IMR-90 (cell line): ENCODE results near the gene DSCAM. TPM values are rescaled to one million over a fixed set of nuclear protein-coding genes. Genes with fewer than 3 reads are reported as not detected.

Experiments
- ATAC-seq: fragments of 200-7000 bp; cut with Tn5 transposase; 2 replicates; pipeline ENCODE4 v1.9.1; 2020; ENCODE audit warnings: low read depth, mild to moderate bottlenecking, moderate library complexity
- BruUV-seq: library from RNA; stranded (reverse); fragments of 400-500 nt; replicated peaks from 2 replicates; lab custom pipeline; 2021; lab: Mats Ljungman, UMichigan
- CTCF ChIA-PET: fragments of 300-600 bp; formaldehyde crosslinking; extraction: SDS; loops from one replicate; lab custom pipeline; 2021; ENCODE audit warnings: antibody characterized with exemption; lab: Yijun Ruan, JAX
- POLR2A ChIA-PET: fragments of 300-600 bp; sonication (Branson Sonifier 250); formaldehyde crosslinking; loops from one replicate; lab custom pipeline; 2022; ENCODE audit warnings: antibody characterized with exemption; ENCODE audit not compliant: unreplicated experiment; lab: Charles Lee
- DNase-seq: peaks from one replicate; pipeline ENCODE4 v3.0.0; 2013
- H2AFZ ChIP-seq: replicated peaks from 2 replicates; pipeline ENCODE3; 2013; ENCODE audit warnings: low read length, mild to moderate bottlenecking; ENCODE audit not compliant: poor library complexity
- H2AK5ac ChIP-seq: 2 replicates; pipeline ENCODE4 v1.6.1; 2013; ENCODE audit warnings: low read depth, low read length, inconsistent platforms
- H2AK9ac ChIP-seq: replicated peaks from 2 replicates; pipeline ENCODE3; 2013; ENCODE audit warnings: mild to moderate bottlenecking, low read depth, low read length, moderate library complexity; ENCODE audit not compliant: poor library complexity
- H2BK120ac ChIP-seq: 2 replicates; pipeline ENCODE4 v1.6.1; 2013; ENCODE audit warnings: low read depth, low read length, inconsistent platforms
- H2BK15ac ChIP-seq: 3 replicates; pipeline ENCODE4 v1.6.1; 2013; ENCODE audit warnings: low read depth, low read length, inconsistent platforms
- H2BK20ac ChIP-seq: 2 replicates; pipeline ENCODE4 v1.6.1; 2013; ENCODE audit warnings: low read depth, mild to moderate bottlenecking, inconsistent platforms, low read length, moderate library complexity
- H2BK5ac ChIP-seq: 2 replicates; pipeline ENCODE4 v1.6.1; 2013; ENCODE audit warnings: mild to moderate bottlenecking, low read depth, low read length, inconsistent platforms; ENCODE audit not compliant: poor library complexity, severe bottlenecking
- H3K14ac ChIP-seq: replicated peaks from 2 replicates; pipeline ENCODE4 v1.6.1; 2013; ENCODE audit warnings: low read depth, low read length, inconsistent platforms
- H3K18ac ChIP-seq: 2 replicates; pipeline ENCODE4 v1.6.1; 2013; ENCODE audit warnings: low read depth, low read length, control low read depth
- H3K23ac ChIP-seq: 2 replicates; pipeline ENCODE4 v1.6.1; 2013; ENCODE audit warnings: low read depth, low read length, inconsistent platforms
- H3K27ac ChIP-seq: 2 replicates; pipeline ENCODE4 v1.5.1; 2013; ENCODE audit warnings: mild to moderate bottlenecking, control low read depth, low read length; ENCODE audit not compliant: insufficient read depth
- H3K27me3 ChIP-seq: 2 replicates; pipeline ENCODE4 v1.6.1; 2013; ENCODE audit warnings: low read length; ENCODE audit not compliant: control insufficient read depth, insufficient read depth
- H3K36me3 ChIP-seq: 2 replicates; pipeline ENCODE4 v1.6.1; 2013; ENCODE audit warnings: low read length, mixed read lengths; ENCODE audit not compliant: control insufficient read depth, insufficient read depth
- H3K4ac ChIP-seq: 2 replicates; pipeline ENCODE4 v1.6.1; 2013; ENCODE audit warnings: low read depth, low read length, inconsistent platforms
- H3K4me1 ChIP-seq: 2 replicates; pipeline ENCODE4 v1.6.1; 2013; ENCODE audit warnings: low read length, mixed read lengths; ENCODE audit not compliant: control insufficient read depth, insufficient read depth
- H3K4me2 ChIP-seq: 2 replicates; pipeline ENCODE4 v1.6.1; 2013; ENCODE audit warnings: low read depth, mild to moderate bottlenecking, control low read depth, low read length, moderate library complexity
- H3K4me3 ChIP-seq: 2 replicates; pipeline ENCODE4 v1.5.1; 2013; ENCODE audit warnings: low read depth, mild to moderate bottlenecking, control low read depth, low read length, moderate library complexity; ENCODE audit not compliant: insufficient read depth
- H3K56ac ChIP-seq: 2 replicates; pipeline ENCODE4 v1.6.1; 2013; ENCODE audit warnings: low read length, inconsistent platforms; ENCODE audit not compliant: insufficient read depth; ENCODE audit errors: extremely low read depth
- H3K79me1 ChIP-seq, 2 experiments: 2 replicates each; pipeline ENCODE4 v1.6.1; 2013; ENCODE audit warnings: low read length in 2 of 2, inconsistent platforms in 1 of 2, low read depth in 1 of 2
- H3K9ac ChIP-seq: 2 replicates; pipeline ENCODE4 v1.6.1; 2013; ENCODE audit warnings: low read depth, low read length, control low read depth
- H3K9me1 ChIP-seq: 2 replicates; pipeline ENCODE4 v1.6.1; 2013; ENCODE audit warnings: low read length, inconsistent platforms; ENCODE audit not compliant: insufficient read depth
- H3K9me3 ChIP-seq: 2 replicates; pipeline ENCODE4 v1.6.1; 2013; ENCODE audit warnings: low read length; ENCODE audit not compliant: control insufficient read depth, insufficient read depth
- H4K20me1 ChIP-seq: 2 replicates; pipeline ENCODE4 v1.6.1; 2013; ENCODE audit warnings: low read length, inconsistent platforms; ENCODE audit not compliant: insufficient read depth
- H4K5ac ChIP-seq: 2 replicates; pipeline ENCODE4 v1.6.1; 2013; ENCODE audit warnings: mild to moderate bottlenecking, low read depth, low read length, control low read depth
- H4K8ac ChIP-seq, 2 experiments: 2 replicates each; pipeline ENCODE4 v1.6.1; 2013; ENCODE audit warnings: low read depth in 2 of 2, low read length in 2 of 2, control low read depth in 1 of 2, inconsistent platforms in 1 of 2
- H4K91ac ChIP-seq: 2 replicates; pipeline ENCODE4 v1.6.1; 2013; ENCODE audit warnings: low read depth, low read length, inconsistent platforms; ENCODE audit not compliant: insufficient read depth
- BHLHE40 ChIP-seq: fragments of 150-350 bp; IDR thresholded peaks from 2 replicates; pipeline ENCODE4 v1.6.1; 2016; ENCODE audit warnings: mild to moderate bottlenecking, low read depth, low read length
- CHD1 ChIP-seq: IDR thresholded peaks from 2 replicates; pipeline ENCODE4 v1.6.1; 2012; ENCODE audit warnings: low read depth, low read length, improper control_type of control experiment
- CTCF ChIP-seq: conservative IDR thresholded peaks from 2 replicates; pipeline ENCODE4 v1.5.1; 2012; ENCODE audit warnings: mild to moderate bottlenecking, low read depth, low read length, improper control_type of control experiment
- ELK1 ChIP-seq: fragments of 150-350 bp; IDR thresholded peaks from 2 replicates; pipeline ENCODE4 v1.6.1; 2016; ENCODE audit warnings: low read depth, mild to moderate bottlenecking, low read length, moderate library complexity, borderline replicate concordance
- FOS ChIP-seq: fragments of 150-350 bp; IDR thresholded peaks from 2 replicates; pipeline ENCODE4 v1.6.1; 2016; ENCODE audit warnings: low read depth, low read length
- MAFK ChIP-seq: IDR thresholded peaks from 2 replicates; pipeline ENCODE4 v1.6.1; 2012; ENCODE audit warnings: low read depth, low read length, improper control_type of control experiment
- MAZ ChIP-seq: IDR thresholded peaks from 2 replicates; pipeline ENCODE4 v1.6.1; 2012; ENCODE audit warnings: low read depth, mild to moderate bottlenecking, low read length, improper control_type of control experiment, moderate library complexity, borderline replicate concordance
- MXI1 ChIP-seq: IDR thresholded peaks from 2 replicates; pipeline ENCODE4 v1.6.1; 2012; ENCODE audit warnings: low read depth, mild to moderate bottlenecking, low read length, moderate library complexity, borderline replicate concordance
- NFE2L2 ChIP-seq: fragments of 150-350 bp; IDR thresholded peaks from 2 replicates; pipeline ENCODE4 v1.6.1; 2016; ENCODE audit warnings: low read depth, mild to moderate bottlenecking, low read length
- POLR2A ChIP-seq: IDR thresholded peaks from 2 replicates; pipeline ENCODE4 v1.6.1; 2012; ENCODE audit warnings: mild to moderate bottlenecking, low read depth, low read length
- RAD21 ChIP-seq: IDR thresholded peaks from 2 replicates; pipeline ENCODE4 v1.6.1; 2012; ENCODE audit warnings: low read length, improper control_type of control experiment
- RCOR1 ChIP-seq: IDR thresholded peaks from 2 replicates; pipeline ENCODE4 v1.6.1; 2012; ENCODE audit warnings: mild to moderate bottlenecking, low read length, improper control_type of control experiment; ENCODE audit not compliant: insufficient replicate concordance
- RFX5 ChIP-seq: IDR thresholded peaks from 2 replicates; pipeline ENCODE4 v1.8.0; 2012; ENCODE audit warnings: low read depth, mild to moderate bottlenecking, low read length, moderate library complexity
- SMC3 ChIP-seq: fragments of 150-350 bp; IDR thresholded peaks from 2 replicates; pipeline ENCODE4 v1.6.1; 2016; ENCODE audit warnings: low read depth, mild to moderate bottlenecking, antibody characterized with exemption, low read length, moderate library complexity
- USF2 ChIP-seq: fragments of 150-350 bp; IDR thresholded peaks from 2 replicates; pipeline ENCODE4 v1.6.1; 2017; ENCODE audit warnings: mild to moderate bottlenecking, antibody characterized with exemption, low read length, low read depth
- WGBS, 2 experiments: methylation state at CpG; one replicate each; pipeline versions ENCODE4 v1.1.5 to v1.1.7; 2013; ENCODE audit warnings: missing lambda C conversion rate in 2 of 2; ENCODE audit not compliant: insufficient read length in 1 of 2; ENCODE audit errors: extremely low coverage in 2 of 2; 5-methylcytosine and 5-hydroxymethylcytosine counted together
- dilution Hi-C: fragments of 300-500 bp; cut with HindIII; formaldehyde crosslinking; loops from one replicate; pipeline ENCODE4 v1.14.3; 2018; ENCODE audit warnings: low sequenced_read_pairs; ENCODE audit not compliant: unreplicated experiment
- in situ Hi-C: fragments of 300-500 bp; cut with MboI; formaldehyde crosslinking; loops from 3 replicates; pipeline ENCODE4 v1.14.3; 2019; ENCODE audit warnings: low sequenced_read_pairs, inconsistent platforms, mixed read lengths
- intact Hi-C: fragments of 100-400 bp; cut with micrococcal nuclease; formaldehyde crosslinking; loops from 2 replicates; pipeline ENCODE4 v1.10.0; 2022
- polyA plus RNA-seq, 3 experiments: library from polyadenylated mRNA; depleted of rRNA; stranded (reverse); fragments of >200 nt; gene quantifications; 2 replicates each; pipeline ENCODE4 v1.2.3, GENCODE V29; 2012; ENCODE audit warnings: low replicate concordance in 1 of 3
- total RNA-seq: library from RNA; depleted of rRNA; stranded (reverse); fragments of >200 nt; gene quantifications from 2 replicates; pipeline ENCODE4 v1.2.3, GENCODE V29; 2012

The DSCAM gene
- total and polyA plus RNA-seq, 2 of the 4 experiments (the other 2 are of a cell fraction) = under 0.01 to 0.02 TPM

DNA sequence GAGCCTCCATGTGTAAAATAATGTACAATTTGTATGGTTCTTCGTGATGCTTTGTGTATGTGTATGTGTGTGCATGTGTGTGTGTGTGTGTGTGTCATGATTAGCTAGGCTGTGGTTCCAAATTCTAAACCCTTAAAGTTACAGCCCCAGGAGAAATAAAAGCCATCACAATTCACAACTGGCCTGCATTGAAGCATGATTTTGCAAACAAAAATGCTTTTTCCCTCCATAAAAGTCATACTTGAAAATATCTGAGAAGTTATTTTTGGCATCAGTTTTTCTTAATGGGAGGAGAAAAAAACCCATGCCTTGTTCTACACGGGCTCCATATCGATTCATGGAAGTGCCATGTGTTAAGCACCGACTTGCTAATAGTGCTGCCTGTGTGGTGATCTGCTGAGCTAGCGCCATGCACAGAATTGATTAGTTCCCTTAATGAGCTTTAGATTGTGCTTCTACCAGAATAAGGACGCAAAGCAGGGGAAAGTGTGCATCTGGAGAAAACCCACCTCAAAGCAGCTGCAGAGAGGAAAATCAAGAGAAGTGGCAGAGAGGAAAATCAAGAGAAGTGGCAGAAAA lies 207.3 kb downstream of the DSCAM start:
- POLR2A ChIA-PET = no interaction called here
- BruUV-seq = no TSS peak
- H3K9me1 ChIP-seq = no peaks in the 10 kb centered on the region
- no peak overlapping the region for H3K18ac ChIP-seq
- ATAC-seq = no peak
- intact Hi-C loops (no loop called here), dilution Hi-C loops (no loop called here), in situ Hi-C loops (no loop called here)
- H4K91ac ChIP-seq = no peak overlapping the region
- H2BK15ac ChIP-seq = no peak overlapping the region
- H2BK5ac ChIP-seq = no peak overlapping the region
- H3K4me1 ChIP-seq = no peaks in the 10 kb centered on the region
- no peak overlapping the region for H2BK20ac ChIP-seq
- no peak overlapping the region for H3K4ac ChIP-seq
- H4K5ac ChIP-seq = no peak overlapping the region
- H3K9me3 ChIP-seq = peaks cover 22% of the 10 kb centered on the region
- H3K27ac ChIP-seq = no peak overlapping the region
- H2AK9ac ChIP-seq = no peak overlapping the region
- H2AFZ ChIP-seq = no peak overlapping the region
- H4K20me1 ChIP-seq = no peaks in the 10 kb centered on the region
- no peaks in the 10 kb centered on the region for H3K27me3 ChIP-seq
- no peak overlapping the region for H3K14ac ChIP-seq
- no peak overlapping the region for H2BK120ac ChIP-seq
- no peak overlapping the region for H3K23ac ChIP-seq
- H3K56ac ChIP-seq = no peak overlapping the region
- H4K8ac ChIP-seq = no peak overlapping the region
- CTCF ChIA-PET = no interaction called here
- H2AK5ac ChIP-seq = no peak overlapping the region
- no peak overlapping the region for H3K9ac ChIP-seq
- no peaks in the 10 kb centered on the region for H3K36me3 ChIP-seq
- no peak for TF ChIP-seq FOS
- TF ChIP-seq RFX5 = no peak
- no peak for TF ChIP-seq CTCF
- TF ChIP-seq MAZ = no peak
- TF ChIP-seq RAD21 = no peak
- no peak for TF ChIP-seq NFE2L2
- no peak for TF ChIP-seq MXI1
- TF ChIP-seq MAFK = no peak
- TF ChIP-seq POLR2A = no peak
- TF ChIP-seq USF2 = no peak
- no peak for TF ChIP-seq ELK1
- no peak for TF ChIP-seq BHLHE40
- no peak for TF ChIP-seq SMC3
- no peak for TF ChIP-seq CHD1
- TF ChIP-seq RCOR1 = no peak
- DNase-seq = no peak
- no CpG with 5 or more reads among the region's 6 CpGs for WGBS, 2 experiments
- no peak overlapping the region for H3K4me3 ChIP-seq
- H3K4me2 ChIP-seq = no peak overlapping the region
- H3K79me1 ChIP-seq = no peaks in the 10 kb centered on the region
